ENCODE results near the gene XRCC3. TPM values are rescaled to one million over a fixed set of nuclear protein-coding genes. Genes with fewer than 3 reads are reported as not detected.

The XRCC3 gene
- total and polyA plus RNA-seq, 2 donors (not counting 3 experiments of a cell fraction or from before 2014, with no cell fraction given), result 13.6 to 27.2 TPM

- dilution Hi-C loops (cut with MboI; ENCODE audit: extremely low pct_ligation_motif_present, low sequenced_read_pairs) (no loop called here), intact Hi-C loops (cut with micrococcal nuclease) (no loop called here)
- no TSS peak for BruUV-seq (replicated peaks)
Observed at GRCh38 chr14:103728721-103729120, 13.5 kb upstream of the XRCC3 start.

More at GRCh38 chr14:103728721-103729120, 13.5 kb upstream of the XRCC3 start:
- Histone ChIP-seq H3K27me3 (ENCODE audit: control insufficient read depth in 2 of 2, insufficient read depth in 2 of 2, low read length in 2 of 2) (no peaks in the 10 kb centered on the region), H4K20me1 (replicated peaks; ENCODE audit: control insufficient read depth, extremely low read depth, insufficient read depth, low read length) (no peaks in the 10 kb centered on the region), H3K79me2 (ENCODE audit: control insufficient read depth, insufficient read depth, low read length) (peaks cover 20% of the 10 kb centered on the region), H3K27ac (ENCODE audit: insufficient read depth, low read depth, low read length) (no peak overlapping the region), H3K4me2 (ENCODE audit: insufficient read depth, low read length) (no peak overlapping the region), H3K4me3 (replicated peaks in 1 of 3; ENCODE audit: insufficient read depth in 1 of 3, low read depth in 1 of 3, low read length in 3 of 3) (no peak overlapping the region), H3K9me3 (replicated peaks; ENCODE audit: control insufficient read depth, insufficient read depth, low read length) (no peaks in the 10 kb centered on the region), H3K9ac (replicated peaks; ENCODE audit: extremely low read depth, insufficient read depth, low read length) (no peak overlapping the region), H3K36me3 (ENCODE audit: control insufficient read depth in 2 of 2, extremely low read depth in 1 of 2, insufficient read depth in 2 of 2, low read length in 2 of 2) (peaks cover 0 to 35% of the 10 kb centered on the region in 2 experiments), H3K4me1 (ENCODE audit: control insufficient read depth, extremely low read depth, insufficient read depth, low read length) (no peaks in the 10 kb centered on the region), H2AFZ (ENCODE audit: low read depth, low read length) (no peak overlapping the region), H3K9me1 (replicated peaks; ENCODE audit: control insufficient read depth, extremely low read depth, insufficient read depth, low read length) (no peaks in the 10 kb centered on the region)
- ChIA-PET CTCF (no interaction called here), POLR2A (no interaction called here)
- TF ChIP-seq EZH2 (IDR thresholded peaks at IDR 0.05; ENCODE audit: borderline replicate concordance, low read depth, low read length, severe bottlenecking) (no peak), GATA2 (IDR thresholded peaks at IDR 0.05; ENCODE audit: insufficient read depth, insufficient read length, low read depth, low read length) (no peak), CTCF (IDR thresholded peaks at IDR 0.05; ENCODE audit: extremely low read depth in 1 of 2, insufficient read depth in 1 of 2, low read depth in 1 of 2, low read length in 2 of 2) (no peak), MAX (IDR thresholded peaks at IDR 0.05; ENCODE audit: insufficient read depth, insufficient read length) (no peak), POLR2AphosphoS5 (IDR thresholded peaks at IDR 0.05; ENCODE audit: insufficient read depth, low read depth, low read length) (no peak), JUN (IDR thresholded peaks at IDR 0.05; ENCODE audit: borderline replicate concordance, insufficient read depth, insufficient read length, low read depth) (no peak)
- DNase-seq (ENCODE audit: low read depth, low spot score) (no peak), FAIRE-seq (no peak)

Measured in endothelial cell of umbilical vein (primary cell).